SHP77 (cell line): ENCODE results near the gene PPARD.
"Not testable (repeated sequence)": the region's sequence is repeated elsewhere in the genome, so short reads cannot be mapped to it uniquely, and the experiment has no call there.

Experiments
- DNase-seq, 2 experiments: peaks; one replicate each; lab custom pipeline; 2025; lab: John Stamatoyannopoulos, UW

The PPARD gene

DNA sequence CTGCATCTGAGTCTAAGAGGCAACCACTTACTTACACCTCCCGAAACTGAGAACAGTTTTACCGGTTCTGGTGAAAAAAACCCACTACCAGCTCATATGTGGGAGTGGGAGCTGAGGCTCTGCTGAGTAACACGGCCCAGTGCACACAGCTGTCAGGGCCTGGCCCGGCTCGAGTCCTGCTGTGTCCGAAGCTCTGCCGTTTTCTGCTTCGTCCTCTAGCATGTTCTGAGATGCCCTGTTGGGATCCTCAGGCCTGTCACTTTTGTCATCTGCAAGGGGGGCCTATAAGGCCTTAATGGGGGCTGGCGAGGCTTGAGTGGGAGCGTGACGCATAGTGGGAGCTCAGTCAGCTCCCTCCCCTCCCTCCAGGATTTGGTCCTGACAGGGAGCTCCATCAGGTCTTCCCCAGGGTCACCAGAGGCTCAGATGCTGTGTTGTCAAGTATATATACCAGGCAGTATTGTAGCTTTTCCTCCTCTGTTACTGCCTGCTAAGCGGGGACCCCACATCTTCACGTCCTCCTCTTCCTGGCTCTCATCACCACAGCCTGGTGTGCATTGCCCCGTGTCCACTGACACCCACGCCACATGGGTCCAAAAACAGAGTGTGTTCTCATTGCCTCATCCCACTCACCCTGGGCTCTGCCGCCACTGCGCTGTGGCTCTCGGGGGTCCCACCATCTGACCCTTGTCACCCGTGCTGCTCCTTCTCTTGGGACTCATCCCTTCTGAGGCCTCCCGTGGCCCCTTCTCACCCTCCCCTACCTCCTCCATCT, 64.5 kb downstream of the PPARD start:
- DNase-seq, result no peak

DNA sequence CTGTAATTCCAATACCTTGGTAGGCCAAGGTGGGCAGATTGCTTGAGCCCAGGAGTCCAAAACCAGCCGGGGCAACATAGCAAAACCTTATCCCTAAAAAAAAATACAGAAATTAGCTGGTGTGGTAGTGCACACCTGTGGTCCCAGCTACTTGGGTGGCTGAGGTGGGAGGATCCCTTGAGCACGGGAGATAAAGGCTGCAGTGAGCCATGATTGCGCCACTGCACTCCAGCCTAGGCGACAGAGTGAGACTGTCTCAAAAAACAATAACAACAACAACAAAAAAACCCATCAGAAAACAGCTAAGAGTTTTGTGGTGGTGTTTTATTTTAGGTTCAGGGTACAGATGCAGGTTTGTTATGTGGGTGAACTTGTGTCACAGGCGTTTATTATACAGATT, 66.9 kb downstream of the PPARD start:
- no peak for DNase-seq

DNA sequence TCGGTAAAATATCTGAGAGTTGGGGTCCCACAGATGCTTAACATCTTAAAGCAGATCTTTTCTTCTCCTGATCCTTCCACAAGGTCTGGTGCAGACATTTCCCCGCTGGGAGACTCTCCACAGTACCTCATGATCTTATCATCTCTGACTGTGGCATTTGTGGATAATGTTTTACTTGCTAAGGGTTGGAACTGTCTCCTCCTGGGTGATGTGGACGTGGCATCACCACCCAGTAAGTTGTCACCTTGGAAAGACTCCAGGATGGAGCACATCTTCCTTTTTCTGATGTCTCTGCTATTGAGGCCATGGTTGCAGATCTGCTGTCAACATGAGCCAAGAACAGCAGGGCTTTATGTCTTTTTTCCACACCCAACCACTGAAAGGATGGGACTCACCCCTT, 67.8 kb downstream of the PPARD start:
- DNase-seq, result no peak

DNA sequence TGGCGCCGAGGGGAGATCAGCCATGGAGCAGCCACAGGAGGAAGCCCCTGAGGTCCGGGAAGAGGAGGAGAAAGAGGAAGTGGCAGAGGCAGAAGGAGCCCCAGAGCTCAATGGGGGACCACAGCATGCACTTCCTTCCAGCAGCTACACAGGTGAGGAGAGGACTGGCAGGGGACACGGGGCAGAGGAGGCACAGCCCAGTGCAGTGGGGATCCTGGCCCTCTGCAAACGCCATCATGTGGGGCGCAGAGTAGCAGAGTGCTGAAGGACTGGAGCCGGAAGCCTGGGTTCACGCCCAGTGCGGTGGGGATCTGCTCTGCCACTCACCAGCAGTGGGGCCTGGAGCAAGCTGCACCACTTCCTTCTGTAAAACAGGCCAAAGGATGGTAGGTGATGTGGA, 68.7 kb downstream of the PPARD start:
- DNase-seq, result no peak

DNA sequence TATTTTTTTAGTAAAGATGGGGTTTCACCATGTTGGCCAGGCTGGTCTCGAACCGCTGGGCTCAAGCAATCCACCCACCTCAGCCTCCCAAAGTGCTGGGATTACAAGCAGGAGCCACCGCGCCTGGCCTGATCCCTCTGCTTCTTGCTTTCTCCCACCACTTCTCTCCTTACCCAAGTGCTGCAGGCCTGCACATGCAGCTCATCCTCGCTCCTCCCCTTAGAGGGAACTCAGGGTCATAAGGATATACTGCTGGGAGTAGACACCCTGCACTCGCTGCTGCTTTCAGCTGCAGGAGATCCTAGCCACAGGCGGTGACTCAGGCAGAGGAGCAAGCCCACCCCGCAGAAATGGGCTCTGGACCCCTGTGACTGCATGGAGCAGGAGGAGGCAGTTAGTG, 69.7 kb downstream of the PPARD start:
- no peak for DNase-seq

DNA sequence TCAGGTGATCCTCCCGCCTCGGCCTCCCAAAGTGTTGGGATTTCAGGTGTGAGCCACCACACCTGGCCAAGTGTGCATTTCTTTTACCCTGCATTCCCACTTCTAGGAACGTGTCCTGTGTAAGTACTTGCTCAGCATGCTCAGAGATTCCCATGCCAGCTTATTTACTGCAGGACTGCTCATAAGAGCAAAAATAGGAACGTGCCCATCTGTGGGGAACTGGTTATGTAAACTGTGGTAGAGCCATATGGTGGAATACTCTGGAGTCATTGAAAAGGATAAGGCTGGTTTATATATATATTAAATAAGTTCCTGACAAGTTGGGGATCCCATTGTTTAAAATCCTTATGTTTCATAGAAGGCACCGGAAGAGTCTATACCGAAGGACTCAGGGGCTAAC, 71.6 kb downstream of the PPARD start:
- DNase-seq, result no peak

DNA sequence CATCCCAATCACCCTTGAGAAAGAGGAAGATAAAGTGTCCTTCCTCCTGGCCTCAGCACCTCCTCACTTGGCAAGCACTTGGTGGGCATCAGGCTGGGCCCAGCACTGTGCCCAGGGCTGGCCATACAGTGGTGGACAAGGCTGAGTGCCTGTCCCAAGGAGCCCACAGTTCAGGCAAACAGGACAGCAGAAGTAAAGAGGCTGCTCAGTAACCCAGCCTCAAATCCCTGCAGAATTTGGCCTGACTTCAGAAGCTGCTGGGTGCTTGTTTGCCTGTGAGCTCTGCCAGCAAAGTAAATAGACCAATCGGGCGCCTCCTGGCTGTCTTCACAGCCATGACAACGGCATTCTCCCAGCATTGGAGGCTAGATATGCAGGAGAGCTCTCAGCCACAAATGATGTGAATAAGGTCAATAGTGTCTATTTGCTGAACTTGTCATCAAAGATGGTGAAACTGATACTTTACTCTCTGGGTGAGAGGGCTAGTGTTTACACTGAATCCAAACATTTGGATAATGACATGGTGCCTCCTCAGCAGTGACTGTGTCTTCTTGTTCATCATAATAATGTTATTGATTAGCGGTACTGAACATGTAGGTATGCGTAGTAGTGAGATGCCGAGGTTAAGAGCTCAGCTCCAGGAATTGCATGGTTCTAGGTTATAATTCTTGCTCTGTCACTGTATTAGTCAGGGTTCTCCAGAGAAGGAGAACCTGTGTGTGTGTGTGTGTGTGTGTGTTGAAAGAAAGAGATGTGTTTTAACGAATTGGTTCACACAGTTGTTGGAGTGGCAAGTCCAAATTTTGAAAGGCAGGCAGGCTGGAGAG, 72.9 kb downstream of the PPARD start:
- peak; percentile 89 to 91 for DNase-seq

DNA sequence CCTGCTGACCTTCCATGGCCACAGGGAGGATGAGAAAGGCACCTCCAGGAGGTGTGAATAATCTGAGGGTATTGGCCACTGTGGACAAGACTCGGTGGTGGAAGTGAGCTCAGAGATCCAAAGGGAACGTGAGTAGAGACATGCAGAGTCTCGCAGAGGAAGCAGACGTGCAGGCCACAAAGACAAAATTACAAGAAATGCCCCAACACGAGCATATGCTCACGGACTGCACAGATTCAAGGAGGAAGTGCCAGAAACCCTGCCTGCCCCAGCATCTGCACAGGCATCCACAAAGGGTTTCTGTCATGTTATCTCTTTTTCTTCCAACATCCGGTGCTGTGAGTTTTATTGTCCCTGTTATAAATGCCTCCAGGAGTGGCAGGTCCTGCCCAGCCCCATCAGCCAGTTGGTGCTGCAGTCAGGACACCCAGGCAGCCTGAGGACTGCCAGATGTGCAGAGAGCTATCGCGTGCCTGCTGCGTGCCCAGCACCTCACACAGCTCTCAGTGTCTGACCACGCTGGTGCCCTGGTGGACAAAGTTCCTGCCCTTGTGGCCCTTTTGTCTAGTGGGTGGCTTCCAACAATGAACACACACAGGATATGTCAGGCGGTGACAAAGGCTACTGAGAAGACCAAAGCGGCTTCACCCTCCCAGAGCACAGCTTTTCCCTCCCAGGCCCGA, 75.8 kb downstream of the PPARD start:
- DNase-seq, result no peak

DNA sequence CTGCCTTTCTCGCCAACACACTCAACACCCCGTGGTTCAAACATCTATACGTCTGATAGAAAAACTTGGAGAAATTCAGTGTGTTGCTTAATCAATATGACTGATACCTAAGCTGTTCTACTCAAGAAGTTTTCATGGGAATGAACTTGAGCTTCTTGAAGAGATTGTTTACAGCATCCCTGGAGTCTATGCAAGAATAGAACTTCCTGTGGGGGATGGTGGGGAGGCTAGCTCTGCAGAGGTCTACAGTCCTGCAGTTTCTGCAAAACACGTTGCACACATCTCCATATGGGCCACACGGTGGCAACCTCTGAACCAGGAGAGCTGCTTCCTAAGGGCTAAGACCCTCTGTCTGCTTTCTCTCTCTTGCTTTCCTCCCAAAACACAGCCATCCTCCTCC, 77.1 kb downstream of the PPARD start:
- no peak for DNase-seq

DNA sequence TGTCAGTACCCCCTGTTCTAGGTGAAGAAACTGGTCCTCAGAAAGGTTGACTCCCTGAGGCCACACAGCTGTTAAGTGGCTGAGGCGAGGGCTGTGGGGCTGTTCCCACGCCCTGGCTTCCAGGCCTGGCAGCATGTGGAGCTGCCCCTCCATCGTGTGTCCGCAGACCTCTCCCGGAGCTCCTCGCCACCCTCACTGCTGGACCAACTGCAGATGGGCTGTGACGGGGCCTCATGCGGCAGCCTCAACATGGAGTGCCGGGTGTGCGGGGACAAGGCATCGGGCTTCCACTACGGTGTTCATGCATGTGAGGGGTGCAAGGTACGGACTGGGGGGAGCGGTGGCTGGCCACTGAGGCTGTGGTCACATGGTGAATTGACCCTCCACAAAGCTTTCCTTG, 77.6 kb downstream of the PPARD start:
- no peak for DNase-seq

DNA sequence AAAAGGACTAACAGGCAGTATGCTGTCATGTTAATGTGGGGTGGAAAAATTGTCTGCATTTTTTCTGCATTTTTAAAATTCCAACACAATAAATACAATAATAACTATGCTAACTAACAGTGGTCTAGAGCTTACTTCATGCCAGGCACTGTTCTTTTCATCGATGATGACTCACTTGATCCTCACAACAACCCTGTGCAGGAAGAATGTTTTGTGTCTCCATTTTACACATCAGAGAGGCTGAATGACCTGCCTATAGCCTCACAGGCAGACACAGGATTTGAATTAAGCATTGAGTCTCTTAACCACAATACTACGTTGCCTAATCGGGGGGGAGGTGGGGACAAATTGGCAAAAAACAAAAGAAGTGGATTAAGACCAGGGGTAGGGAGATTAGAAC, 82.9 kb downstream of the PPARD start:
- no peak for DNase-seq

DNA sequence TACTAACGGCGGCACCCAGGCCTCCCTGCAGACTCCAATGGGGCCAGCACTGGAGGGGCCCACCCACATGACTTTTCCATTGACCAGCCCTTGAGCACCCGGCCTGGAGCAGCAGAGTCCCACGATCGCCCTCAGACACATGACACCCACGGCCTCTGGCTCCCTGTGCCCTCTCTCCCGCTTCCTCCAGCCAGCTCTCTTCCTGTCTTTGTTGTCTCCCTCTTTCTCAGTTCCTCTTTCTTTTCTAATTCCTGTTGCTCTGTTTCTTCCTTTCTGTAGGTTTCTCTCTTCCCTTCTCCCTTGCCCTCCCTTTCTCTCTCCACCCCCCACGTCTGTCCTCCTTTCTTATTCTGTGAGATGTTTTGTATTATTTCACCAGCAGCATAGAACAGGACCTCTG, 83.7 kb downstream of the PPARD start:
- no peak for DNase-seq

DNA sequence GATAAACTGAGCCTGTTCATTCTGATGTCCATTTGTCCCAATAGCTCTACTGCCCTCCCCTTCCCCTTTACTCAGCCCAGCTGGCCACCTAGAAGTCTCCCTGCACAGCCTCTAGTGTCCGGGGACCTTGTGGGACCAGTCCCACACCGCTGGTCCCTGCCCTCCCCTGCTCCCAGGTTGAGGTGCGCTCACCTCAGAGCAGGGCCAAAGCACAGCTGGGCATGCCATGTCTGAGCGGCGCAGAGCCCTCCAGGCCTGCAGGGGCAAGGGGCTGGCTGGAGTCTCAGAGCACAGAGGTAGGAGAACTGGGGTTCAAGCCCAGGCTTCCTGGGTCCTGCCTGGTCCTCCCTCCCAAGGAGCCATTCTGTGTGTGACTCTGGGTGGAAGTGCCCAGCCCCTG, 85.1 kb downstream of the PPARD start:
- no peak for DNase-seq

DNA sequence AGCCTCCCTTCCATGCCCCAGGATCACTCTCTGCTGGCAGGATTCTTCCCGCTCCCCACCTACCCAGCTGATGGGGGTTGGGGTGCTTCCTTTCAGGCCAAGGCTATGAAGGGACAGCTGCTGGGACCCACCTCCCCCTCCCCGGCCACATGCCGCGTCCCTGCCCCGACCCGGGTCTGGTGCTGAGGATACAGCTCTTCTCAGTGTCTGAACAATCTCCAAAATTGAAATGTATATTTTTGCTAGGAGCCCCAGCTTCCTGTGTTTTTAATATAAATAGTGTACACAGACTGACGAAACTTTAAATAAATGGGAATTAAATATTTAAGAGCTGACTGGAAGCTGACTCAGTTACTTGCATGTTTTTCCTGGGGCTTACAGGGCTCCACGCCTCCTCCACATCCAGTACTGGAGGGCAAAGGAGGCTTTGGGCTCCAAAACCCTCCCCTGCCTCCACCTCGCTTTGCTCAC, 85.5 kb downstream of the PPARD start:
- DNase-seq, result no peak

DNA sequence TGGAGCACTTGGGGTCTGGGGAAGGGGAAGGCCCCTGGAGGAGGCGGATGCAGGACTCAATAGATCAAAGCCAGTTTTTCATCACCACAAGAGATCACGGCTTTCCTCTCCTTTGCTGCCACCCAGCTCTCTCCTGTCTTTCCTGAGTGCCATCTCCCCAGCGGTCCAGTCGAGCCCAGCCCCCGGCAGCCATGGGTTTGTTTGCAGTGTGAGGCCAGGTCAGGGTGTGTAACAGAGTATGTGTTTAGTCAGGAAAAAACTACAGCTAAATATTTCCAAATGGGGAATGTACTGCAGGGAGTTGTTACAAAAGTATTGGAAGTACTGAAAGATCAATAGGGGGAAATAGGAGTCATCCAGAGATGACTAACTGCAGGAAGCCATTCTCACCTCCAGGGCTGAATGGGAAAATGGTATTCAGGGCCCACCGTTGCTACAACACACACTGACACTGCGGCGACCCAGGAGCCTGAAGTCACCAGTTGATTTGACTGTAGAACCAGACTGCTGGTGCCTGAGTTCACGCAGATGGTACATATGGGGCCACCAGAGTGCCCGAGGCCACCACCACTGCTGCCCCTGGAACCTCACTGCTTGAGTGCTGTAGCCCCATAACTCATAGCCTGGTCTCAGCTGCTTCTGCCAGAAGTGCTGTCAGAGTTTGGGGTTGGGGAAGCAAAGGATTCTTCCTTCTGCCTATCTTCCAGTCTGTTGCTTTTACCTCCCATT, 86.2 kb downstream of the PPARD start:
- no peak for DNase-seq

DNA sequence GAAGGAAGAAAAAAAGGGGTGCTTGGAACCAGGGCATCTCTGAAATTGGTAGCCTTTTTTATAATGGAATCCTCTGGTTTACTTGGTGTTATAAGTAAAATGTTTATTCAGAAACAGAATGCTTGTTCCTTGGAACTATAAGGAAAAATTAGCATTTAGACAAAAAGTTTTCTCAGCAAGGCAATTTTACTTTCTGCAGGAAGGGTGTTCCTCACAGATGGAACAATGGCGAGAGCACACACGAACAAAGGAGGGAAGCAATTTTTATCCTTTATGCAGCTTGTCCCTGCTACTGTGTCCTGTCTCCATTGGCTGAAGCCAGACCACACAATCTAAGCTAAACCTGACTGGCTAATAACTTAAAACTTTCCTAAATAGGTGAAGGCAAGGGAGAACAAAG, 87.1 kb downstream of the PPARD start:
- DNase-seq, result no peak

DNA sequence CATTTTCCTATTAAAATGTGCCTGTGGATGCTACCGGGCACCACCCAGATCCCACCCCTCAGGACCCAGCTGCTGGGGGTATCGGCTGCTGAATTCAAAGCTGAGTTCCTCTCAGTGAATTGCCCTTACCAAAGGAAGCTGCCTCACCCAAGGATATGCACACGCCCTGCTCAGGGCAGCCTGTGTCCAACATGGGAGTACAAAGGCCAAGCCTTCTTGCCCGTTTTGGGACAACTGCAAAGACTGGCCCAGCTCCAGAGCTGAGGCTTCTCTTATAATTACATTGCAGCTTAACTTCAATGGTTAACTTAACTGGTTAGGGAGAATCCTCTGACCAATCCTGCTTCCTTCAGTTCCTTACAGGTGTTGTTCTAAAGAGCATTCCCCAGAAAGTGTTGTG, 89.9 kb downstream of the PPARD start:
- DNase-seq, result no peak

DNA sequence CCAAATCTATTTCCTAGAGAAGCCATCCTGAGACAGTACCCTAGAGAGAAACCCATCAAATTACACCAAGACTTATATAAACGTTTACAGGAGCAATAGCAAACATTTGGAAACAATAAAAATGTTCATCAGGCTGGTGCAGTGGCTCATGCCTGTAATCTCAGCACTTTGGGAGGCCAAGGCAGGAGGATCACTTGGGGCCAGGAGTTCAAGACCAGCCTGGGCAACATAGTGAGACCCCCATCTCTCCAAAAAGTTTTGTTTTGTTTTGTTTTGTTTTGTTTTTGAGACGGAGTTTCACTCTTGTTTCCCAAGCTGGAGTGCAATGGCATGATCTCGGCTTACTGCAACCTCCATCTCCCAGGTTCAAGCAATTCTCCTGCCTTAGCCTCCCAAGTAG, 90.3 kb downstream of the PPARD start:
- DNase-seq, result not testable (repeated sequence)

DNA sequence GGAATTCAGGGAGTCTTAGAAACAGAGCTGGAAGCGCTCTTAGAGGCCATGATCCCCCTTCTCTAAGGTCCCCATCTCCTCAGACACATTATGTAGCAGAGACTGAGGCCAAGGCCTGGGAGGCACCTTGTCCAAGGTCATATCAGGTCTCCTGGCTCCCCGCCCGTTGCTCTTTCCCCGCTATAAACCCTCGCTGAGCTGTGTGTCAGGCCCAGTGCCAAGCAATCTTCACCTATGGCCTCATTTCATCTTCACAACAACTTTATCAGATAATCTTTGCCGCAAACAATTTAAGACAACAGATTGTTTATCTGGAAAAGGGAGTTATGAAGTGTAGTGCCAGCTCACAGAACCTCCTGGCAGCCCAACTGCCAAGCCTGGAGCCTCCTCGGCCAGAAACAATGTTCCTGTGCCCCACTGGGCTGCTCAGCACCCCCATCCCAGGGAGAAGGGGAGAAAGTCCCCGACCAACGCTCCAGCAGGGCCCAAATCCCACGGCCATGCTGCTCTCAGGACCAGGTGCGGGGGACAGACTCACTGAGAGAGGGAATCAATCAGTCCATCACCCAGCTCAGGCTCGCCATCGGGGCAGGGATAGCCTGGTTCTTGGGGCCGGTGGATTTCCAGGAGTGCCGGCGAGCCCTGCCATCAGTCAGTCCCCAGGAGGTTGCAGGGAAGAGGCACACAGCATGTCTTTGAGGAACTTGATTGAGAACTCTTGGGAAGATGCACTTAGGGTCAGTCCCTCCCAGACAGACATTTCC, 92.9 kb downstream of the PPARD start:
- no peak for DNase-seq

DNA sequence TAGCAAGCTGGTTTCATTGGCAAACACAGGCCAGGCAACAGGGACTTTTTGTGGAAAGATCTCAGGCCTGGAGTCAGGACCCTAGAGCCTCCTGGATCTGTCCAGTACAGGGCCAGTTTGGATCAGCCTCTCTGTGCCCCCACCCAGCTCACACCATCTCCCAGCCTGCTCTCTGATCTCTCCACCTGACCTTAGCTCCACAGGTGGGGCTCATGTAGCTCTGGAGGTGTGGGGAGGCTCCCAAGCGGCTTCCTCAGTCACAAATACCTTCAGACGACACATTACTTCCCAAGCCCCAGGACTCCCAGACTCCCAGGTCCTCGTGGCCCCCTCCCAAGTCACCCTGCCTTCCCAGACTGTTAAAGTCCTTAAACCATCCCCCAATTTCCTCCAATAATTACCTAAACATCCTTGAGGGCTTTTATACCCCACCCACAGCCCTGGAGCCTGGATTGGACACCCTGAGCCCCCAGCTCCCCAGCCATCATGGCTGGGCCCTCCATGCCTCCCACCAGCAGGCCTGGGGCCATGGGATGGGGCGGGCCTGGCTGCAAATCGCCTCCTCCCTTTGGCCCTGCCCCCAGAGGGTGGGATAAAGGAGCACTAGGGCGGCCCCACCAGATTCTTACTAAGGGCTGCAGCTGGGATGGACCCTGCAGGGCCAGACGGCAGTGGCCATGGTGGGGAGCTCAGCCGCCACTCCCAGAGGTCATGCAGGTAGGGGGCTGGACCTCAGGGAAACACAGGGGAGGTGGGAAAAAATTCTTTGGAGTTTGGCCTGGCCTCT, 93.9 kb downstream of the PPARD start:
- DNase-seq, result no peak
